Anterior cingulate cortex (tissue), 58 donors: ENCODE results near the gene PRSS50.

Experiments used
- DNase-seq, 58 donors: peaks; one replicate each; lab custom pipeline; 2025; lab: John Stamatoyannopoulos, UW

Gene PRSS50

DNA sequence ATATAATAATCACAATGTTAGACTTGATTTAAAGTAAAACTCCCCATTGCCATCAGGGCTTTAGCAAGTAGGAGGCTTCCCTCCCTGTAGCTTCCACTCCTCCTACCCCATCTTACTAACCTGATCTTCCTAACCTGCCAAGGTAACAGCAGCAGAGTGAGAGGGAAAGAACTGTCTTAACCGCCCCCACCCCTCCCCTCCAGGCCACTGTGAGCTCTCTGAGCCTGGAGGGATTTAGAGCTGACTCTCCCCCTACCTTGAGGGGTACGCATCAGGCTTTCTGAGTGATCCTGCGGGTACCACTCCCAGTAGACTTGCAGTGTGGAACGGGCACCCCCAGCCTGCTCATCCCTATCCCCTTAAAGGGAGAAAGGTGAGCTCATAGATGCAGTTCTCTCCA, 11.4 kb upstream of the PRSS50 start:
- DNase-seq, result no peak

DNA sequence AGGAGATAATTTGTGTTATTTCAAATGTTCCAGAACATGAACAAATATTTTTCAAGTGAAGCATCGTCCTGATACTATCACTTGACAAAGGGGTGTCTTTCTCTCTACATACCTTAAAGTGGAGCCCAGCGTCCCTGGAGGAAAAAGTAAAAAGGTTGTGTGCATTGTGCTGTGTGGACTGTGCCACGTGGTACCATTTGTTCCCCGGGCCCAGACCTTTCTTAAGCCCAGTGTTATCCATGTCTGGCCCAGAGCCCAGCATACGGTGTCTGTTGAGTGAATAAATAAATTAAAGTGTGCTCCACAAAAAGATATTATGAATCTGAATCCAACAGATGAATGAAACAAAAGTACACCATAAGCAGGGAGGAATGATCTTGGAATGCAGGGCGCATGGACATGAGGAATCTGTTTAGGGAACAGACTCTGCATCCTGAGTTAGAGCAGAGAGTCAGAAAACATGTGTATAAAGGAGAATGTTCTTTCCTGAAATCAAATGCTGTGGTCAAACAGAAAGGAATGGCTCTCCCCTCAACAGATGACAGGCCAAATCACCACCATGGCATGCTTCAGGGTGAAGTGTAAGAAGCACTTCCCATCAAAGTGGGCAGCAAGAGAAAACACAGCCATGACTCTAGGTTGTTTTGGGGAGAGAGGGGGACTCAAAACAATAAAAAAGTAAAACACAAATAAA, 8.1 kb upstream of the PRSS50 start:
- no peak for DNase-seq

- no peak for DNase-seq
Measured at GRCh38 chr3:46724424-46724823, 6.8 kb upstream of the PRSS50 start.

DNA sequence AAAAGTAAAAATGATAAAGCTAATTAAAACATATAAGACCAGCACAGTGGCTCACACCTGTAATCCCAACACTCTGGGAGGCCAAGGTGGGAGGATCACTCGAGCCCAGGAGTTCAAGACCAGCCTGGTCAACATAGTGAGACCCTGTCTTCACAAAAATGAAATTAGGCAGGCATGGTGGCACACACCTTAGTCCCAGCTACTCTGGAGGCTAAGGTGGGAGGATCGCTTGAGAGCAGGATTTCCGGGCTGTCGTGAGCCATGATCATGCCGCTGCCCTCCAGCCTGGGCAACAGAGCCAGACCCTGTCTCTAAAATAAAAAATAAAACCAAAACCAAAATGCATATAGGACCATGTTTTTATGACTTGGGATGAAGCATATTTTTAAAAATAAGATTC, 4.8 kb upstream of the PRSS50 start:
- DNase-seq, result no peak

DNA sequence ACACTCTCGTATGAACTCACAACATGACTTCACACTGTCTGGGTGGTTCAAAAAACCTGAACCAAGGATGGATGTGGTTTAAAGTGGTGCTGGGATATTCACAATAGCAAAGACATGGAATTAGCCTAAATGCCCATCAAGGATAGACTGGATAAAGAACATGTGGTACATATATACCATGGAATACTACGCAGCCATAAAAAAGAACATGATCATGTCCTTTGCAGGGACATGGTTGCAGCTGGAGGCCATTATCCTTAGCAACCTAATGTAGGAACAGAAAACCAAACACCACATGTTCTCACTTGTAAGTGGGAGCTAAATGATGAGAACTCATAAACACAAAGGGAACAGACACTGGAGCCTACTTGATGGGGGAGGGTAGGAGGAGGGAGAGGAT, 3.3 kb upstream of the PRSS50 start:
- DNase-seq, result no peak

GRCh38 chr3:46719735-46720271, 2.1 kb upstream of the PRSS50 start:
- DNase-seq, result no peak

- DNase-seq, result no peak
Measured at GRCh38 chr3:46719044-46719565, 1.4 kb upstream of the PRSS50 start.

- no peak for DNase-seq
Measured at GRCh38 chr3:46716461-46717441, 918 bp downstream of the PRSS50 start.

DNA sequence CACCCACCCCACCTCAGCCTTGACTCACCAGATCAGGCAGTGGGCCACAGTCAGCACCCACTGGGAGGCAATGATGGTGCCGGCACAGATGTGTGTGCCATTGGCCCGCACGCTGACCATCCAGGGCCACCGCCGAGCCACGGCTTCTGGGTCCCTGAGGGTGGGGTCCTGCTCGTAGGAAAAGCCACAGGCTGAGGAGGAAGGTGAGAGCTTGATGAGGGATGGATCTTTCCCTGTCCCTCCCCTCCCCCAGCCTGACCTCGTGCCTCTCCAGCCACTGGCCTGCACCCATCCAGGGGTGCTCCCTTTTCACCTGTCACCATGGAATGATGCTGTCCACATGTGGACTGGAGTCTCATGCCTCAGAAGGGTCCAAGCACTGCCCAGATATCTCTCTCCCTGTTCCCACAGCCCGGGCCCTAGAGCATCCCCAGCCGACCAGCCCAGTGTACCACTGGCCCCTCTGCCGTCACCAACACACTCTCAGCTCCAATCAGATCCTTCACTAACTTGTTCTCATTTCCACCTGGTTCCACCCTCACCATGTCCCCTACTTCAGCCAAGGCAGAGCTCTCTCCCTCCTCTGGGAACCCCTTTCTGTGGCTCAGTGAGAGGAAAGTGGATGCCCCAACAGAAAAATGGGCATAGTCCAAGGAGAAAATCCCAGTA, 2.0 kb downstream of the PRSS50 start:
- DNase-seq, result no peak

DNA sequence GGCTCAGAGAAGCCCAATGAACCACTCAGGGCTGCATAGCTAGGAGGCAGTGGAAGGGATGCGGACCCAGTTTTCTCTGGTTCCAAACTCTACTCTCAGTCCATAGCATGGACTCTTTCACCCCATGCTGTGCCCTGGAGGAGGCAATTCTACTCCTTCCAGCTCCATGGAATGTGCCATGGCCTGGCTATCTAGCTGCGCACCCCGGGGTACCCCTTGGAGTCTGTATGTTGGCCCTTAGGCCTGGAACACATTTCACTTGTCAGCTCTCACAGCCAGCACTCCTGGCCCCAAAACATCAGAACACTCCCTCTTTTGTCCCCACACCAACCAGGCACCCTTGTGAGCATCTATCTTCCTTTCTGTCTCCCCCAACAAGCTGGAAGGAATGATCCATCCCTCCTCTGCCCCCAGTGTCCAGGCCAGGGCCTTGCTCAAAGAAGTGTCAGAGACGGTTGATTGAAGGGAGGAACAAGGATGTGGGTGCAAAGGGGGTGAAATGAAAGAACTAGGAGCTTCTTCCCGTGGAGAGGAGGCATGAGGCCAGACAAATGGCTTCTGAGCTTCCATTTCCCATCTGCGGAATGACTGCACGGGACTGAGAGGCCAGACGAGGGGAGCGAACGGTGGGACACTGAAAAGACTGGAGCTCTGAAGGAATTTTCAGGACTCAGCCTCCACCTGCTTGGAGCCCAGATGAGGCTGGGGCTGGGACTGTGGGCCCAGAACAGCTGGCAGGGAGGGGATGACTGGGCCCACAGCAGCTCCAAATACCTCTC, 2.8 kb downstream of the PRSS50 start:
- DNase-seq, result no peak

DNA sequence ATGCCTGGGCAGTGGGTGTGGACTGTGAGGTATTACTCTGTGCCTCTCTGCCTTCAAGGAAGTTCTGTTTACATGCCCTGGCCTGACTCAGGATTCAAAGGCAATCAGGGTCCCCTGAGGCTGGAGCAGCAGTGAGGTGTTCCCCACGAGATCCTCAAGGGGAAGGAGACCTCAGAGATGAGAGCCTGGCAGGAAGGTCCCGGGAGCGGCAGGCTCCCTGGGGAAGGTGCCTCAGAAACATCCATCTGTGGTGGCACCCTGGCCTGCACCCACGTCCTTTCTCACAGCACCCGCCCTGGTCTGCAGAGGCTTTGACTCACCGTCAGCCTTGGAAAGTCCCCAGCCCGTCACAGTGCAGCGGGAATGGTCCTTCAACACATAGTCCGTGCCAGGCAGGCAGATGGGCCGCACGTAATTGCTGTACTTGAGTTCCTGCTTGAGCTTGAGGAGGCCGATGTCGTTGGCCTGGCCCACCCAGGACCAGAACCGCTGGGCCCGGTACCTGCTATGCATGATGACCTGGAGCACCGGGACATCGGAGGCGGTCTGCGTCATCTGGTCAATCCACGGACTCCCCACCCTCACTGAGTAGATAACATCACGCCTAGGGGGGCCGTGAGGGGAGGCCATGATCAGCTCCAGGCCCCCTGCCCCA, 3.6 kb downstream of the PRSS50 start:
- DNase-seq, result no peak

DNA sequence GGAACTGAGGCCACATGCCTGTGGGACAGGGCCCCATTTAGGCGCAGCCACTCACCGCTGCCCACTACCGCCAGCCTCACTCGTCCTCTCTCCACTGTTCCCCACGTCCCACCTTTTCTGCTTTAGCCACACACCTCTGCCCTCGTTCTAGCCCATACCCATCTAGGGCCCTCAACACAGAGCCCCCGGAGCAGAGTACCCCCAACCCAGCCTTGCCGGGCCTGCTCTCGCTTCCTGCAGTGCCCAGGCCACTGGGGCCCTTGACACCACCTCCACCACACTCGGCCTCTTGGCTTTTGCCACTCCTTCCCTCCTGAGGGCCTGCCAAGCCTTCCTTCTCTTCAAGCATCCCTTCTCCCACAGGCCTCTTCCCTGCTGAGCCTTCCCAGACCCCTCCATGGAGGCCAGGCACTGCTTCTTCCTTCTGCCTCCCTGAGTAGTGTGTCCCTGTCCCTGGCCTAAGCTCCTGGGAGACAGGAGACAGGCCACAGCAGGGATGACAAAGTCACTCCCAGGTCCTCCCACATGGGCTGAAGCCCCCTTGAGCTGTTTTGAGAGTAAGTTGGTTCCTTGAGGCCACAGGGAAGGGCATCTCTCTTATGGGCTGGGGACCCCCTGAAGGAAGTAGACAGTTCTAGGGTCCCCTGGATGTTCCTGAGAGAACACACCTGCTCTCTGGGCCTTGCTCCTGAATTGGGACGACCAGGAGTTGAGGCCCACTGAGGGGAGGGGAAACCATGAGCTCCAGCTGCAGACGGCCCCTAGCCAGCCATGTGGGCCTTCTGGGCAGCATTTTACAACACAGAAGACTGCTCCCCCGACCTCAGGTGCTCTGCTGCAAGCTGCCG, 4.4 kb downstream of the PRSS50 start:
- no peak for DNase-seq

DNA sequence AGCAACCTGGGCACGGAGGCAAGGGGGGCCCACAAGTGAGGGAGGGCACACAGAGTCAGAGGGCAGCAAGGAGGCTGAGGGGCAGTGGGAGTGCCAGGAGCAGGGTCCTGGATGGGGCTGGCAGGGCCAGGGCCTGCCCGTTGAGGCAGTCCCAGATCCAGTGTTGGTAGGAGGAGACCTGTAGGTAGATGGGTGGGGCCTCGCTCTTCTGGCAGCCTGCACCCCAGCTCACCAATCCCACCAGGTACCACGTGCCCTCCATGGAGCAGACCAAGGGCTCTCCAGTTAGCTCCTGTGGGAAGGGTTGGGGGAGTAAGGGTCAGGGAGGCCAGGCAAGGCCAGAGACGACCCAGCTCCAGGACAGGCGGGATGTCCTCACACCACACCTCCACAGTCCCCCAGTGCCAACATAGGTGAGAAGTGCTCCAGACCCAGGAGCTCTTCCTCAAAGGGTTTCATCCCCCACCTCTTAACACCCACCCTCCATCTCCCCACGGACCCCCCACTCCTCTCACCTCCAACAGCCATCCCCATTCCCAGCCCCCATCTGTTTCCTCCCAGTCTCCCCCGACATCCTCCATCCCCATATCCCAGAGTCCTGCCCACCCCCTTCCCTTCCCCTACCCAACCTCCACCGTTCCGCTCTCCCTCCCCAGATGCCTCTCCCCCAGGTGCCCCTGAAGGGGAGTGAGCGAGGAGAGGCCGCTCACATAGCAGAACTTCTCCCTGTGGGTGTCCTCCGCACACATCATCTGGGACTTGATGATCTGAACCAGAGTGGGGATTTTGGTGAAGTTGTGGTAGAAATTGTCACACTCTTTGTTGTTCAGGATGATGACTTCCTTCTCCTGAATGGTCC, 5.2 kb downstream of the PRSS50 start:
- no peak for DNase-seq

DNA sequence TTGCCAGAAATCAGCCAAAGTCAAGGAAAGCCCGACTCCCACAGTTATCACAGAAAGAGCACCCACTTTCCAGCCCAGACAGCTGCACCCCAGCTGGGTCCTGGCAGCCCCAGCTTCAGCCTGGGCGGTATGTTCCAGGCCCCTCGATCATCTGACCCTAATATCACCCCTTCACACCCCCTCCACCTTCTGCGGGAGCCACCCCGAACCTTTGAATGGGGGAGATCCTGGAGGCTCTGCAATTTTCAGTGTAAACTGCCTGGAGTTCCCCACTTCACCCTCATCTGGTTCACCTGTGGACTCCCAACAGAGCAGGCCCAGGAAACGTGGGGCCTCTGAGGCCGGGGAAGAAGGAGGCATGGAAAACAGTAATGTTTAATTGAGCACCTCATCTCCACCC, 5.9 kb downstream of the PRSS50 start:
- DNase-seq, result no peak

GRCh38 chr3:46711305-46711704, 6.4 kb downstream of the PRSS50 start:
- no peak for DNase-seq

DNA sequence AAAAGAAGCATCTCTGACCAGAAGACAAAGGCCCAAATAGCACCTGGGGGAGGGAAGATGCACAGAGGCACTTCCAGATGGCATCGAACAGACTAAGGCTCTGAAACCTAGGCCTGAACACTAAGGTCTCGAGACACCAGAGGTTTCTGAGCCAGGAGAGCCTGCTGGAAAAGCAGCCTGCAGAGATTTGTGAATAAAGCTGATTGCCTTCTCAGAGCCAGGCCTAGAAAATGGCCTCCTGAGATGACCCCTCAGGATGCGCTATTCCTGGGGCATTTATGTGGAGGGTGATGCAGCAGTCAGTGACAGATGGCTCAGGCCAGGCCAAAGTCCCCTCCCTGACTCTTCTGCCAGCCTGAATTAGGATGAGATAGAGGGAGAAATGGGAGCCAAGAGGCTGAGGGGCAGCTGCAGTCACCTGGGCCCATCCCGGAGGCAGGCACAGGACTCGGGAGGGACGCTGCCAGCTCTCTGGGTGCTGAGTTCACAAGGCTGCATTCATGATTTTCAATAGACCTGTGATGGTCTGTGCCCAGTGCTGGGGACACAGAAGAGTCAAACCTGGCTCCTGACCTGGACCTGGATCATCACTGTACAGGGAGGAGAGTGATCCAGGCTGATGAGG, 6.9 kb downstream of the PRSS50 start:
- no peak for DNase-seq

DNA sequence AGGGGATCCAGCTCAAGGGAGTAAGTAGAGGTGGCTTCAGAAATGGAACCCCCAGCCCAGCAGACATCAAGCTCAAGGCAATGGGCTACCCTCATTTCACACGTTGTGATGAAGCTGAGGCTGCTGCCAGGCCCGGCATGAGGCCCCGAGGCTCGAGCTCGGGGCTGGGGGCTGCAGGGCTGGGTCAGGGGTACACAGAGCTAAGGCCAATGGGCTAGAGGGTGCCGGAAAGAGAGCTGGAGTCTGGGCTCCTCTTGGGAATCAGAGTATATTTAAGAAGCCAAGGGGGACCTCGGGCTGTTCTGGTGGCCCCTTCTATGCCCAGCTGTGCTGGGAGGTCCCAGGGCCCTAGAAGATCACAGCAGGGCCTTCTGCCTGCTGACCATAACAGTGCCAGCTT, 7.4 kb downstream of the PRSS50 start:
- no peak for DNase-seq
